Measurements from ENCODE around the gene SRP54. TPM values are rescaled to one million over a fixed set of nuclear protein-coding genes. Genes with fewer than 3 reads are reported as not detected.

Gene SRP54
- 56.3 TPM for total RNA-seq (2013)
- polyA plus RNA-seq (10 to 100 TPM; 24.9 to 33.6 (median 25.4) TPM), polyA minus RNA-seq (22.9 and 28.2 TPM in 2 replicates), total RNA-seq (46.3 to 81.8 (median 62.3) reads per million in 11 experiments)

DNA sequence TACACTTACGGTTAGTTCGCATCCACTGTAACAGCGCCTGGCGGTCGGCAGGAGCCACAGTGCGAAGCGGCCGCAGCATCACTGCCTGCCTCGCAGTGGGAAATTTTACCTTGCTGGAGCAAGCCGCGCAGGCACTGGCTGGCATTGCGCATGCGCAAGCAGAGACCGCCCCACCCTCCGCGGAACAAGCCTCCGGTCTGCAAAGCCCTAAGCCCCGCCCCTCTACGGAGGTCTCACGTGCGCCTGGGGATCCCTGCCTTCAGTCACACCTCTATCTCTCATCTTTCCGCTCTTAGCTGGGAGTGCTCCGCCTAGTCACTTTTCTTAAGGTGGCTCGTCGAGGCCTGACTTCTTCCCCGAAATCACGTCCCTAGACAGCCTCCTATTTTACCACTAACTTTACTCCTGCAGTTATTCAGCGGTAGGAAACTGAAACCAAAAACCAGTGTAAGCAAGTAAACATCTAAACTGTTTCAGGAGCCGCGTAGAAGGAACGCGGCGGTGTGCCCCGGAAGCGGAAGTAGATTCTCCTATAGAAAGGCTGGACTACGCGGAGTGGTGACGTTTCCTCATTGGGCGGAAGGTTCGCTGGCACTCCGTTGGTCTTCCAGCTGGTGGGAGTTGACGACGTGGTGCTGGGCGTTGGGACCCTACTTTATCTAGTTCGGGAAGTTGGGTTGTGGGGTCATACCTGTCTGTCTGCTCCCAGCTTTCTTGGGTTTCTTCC, at the start of gene SRP54:
Gene SRP54, plus strand, starts transcription at position 572 of the 727 bp plus-strand sequence. CDS start 13,718 bp downstream, outside the sequence.
- no peaks in the 10 kb centered on the region for H3K9me3 ChIP-seq (replicated peaks in 1 of 2; ENCODE audit: control insufficient read depth in 1 of 2, insufficient read depth in 1 of 2, low read length in 2 of 2)
- DNase-seq, result peak; percentile 99
- H3K79me2 ChIP-seq (ENCODE audit: insufficient read depth, low read length), result peaks cover 78% of the 10 kb centered on the region
- intact Hi-C loops (cut with micrococcal nuclease), result loop anchor here (2.0 to 10.0 kb wide), 7 partner anchors 62 to 432 kb away; partner anchors contain the start of genes FAM177A1 (in 2 of the 2), PPP2R3C (in 1 of the 2) and PRORP (in 1 of the 2)
- H3K4me2 ChIP-seq (replicated peaks; ENCODE audit: extremely low read depth, low read length, poor library complexity, severe bottlenecking), result peak within 1 kb of the TSS; percentile 87
- H3K4me3 Mint-ChIP-seq, result no peak within 1 kb of the TSS
- no peaks in the 10 kb centered on the region for H3K36me3 ChIP-seq (replicated peaks in 1 of 2; ENCODE audit: control insufficient read depth in 1 of 2, insufficient read depth in 2 of 2, low read length in 2 of 2)
- peak within 1 kb of the TSS; percentile 95 to 96 for H3K27ac ChIP-seq (ENCODE audit: low read depth in 1 of 2, low read length in 2 of 2)
- H4K20me1 ChIP-seq (ENCODE audit: insufficient read depth, low read length), result peaks cover 6% of the 10 kb centered on the region
- TF ChIP-seq, protein P1, sequence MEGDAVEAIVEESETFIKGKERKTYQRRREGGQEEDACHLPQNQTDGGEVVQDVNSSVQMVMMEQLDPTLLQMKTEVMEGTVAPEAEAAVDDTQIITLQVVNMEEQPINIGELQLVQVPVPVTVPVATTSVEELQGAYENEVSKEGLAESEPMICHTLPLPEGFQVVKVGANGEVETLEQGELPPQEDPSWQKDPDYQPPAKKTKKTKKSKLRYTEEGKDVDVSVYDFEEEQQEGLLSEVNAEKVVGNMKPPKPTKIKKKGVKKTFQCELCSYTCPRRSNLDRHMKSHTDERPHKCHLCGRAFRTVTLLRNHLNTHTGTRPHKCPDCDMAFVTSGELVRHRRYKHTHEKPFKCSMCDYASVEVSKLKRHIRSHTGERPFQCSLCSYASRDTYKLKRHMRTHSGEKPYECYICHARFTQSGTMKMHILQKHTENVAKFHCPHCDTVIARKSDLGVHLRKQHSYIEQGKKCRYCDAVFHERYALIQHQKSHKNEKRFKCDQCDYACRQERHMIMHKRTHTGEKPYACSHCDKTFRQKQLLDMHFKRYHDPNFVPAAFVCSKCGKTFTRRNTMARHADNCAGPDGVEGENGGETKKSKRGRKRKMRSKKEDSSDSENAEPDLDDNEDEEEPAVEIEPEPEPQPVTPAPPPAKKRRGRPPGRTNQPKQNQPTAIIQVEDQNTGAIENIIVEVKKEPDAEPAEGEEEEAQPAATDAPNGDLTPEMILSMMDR (IDR thresholded peaks at IDR 0.05), result no peak
- peak within 1 kb of the TSS; percentile 78 for H3K9ac ChIP-seq (ENCODE audit: insufficient read depth, low read length, poor library complexity, severe bottlenecking)
- under 1% methylated on average over 39 of the region's 45 CpGs for WGBS (ENCODE audit: insufficient coverage)
- H3K9me3 Mint-ChIP-seq, result no peaks in the 10 kb centered on the region
- H3K27ac Mint-ChIP-seq, result no peak within 1 kb of the TSS
- peaks cover 4% of the 10 kb centered on the region for H3K4me1 Mint-ChIP-seq
- peaks cover 29 to 39% of the 10 kb centered on the region in 2 donors for H3K4me1 ChIP-seq (ENCODE audit: control insufficient read depth in 1 of 2, insufficient read depth in 2 of 2, low read length in 2 of 2)
- H3K27me3 ChIP-seq (ENCODE audit: control insufficient read depth in 2 of 2, insufficient read depth in 2 of 2, low read length in 2 of 2), result no peaks in the 10 kb centered on the region
- H3K27me3 Mint-ChIP-seq (ENCODE audit: low read depth in 3 of 3), result peaks cover 0 to 2% (median 0%) of the 10 kb centered on the region in 3 donors
- peak within 1 kb of the TSS; percentile 61 to 90 (median 78) for H3K4me3 ChIP-seq (replicated peaks in 1 of 3; ENCODE audit: low read depth in 2 of 3, low read length in 3 of 3)
- peaks cover 6 to 25% of the 10 kb centered on the region in 2 donors for H3K36me3 Mint-ChIP-seq
- H2AFZ ChIP-seq (ENCODE audit: insufficient read depth, low read depth, low read length, poor library complexity, severe bottlenecking), result peak within 1 kb of the TSS; percentile 96

DNA sequence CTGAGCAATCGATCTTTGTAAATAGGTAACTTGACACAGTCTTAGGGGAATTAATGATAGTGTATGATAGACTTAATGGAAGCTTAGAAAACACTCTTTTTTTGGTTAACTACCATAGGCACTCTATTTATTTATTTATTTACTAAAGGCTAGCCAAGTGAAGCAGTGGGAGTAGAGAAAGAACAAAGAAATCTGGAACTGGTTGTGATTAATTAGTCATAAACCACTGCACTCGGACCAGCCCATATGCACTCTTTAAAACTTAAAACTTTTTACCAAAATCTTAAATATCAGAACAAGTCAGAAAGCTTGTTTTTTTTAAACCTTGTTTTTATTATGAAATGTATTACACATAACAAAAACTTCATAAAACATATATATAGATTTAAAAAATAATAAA, 49.5 kb upstream of the SRP54 start:
- no peak overlapping the region for H2AFZ ChIP-seq (ENCODE audit: insufficient read depth, low read depth, low read length, poor library complexity, severe bottlenecking)
- peaks cover 0 to 3% (median 0%) of the 10 kb centered on the region in 7 donors for H3K9me3 Mint-ChIP-seq
- H3K27me3 ChIP-seq (ENCODE audit: control insufficient read depth in 2 of 2, insufficient read depth in 2 of 2, low read length in 2 of 2), result no peaks in the 10 kb centered on the region
- H3K36me3 Mint-ChIP-seq, result no peaks in the 10 kb centered on the region
- H4K20me1 ChIP-seq (ENCODE audit: insufficient read depth, low read length), result no peaks in the 10 kb centered on the region
- no peaks in the 10 kb centered on the region for H3K27me3 Mint-ChIP-seq (ENCODE audit: low read depth in 3 of 3)
- H3K4me2 ChIP-seq (replicated peaks; ENCODE audit: extremely low read depth, low read length, poor library complexity, severe bottlenecking), result no peak overlapping the region
- TF ChIP-seq, protein P1 (IDR thresholded peaks at IDR 0.05), result no peak
- no peak overlapping the region for H3K4me3 Mint-ChIP-seq
- H3K36me3 ChIP-seq (replicated peaks in 1 of 2; ENCODE audit: control insufficient read depth in 1 of 2, insufficient read depth in 2 of 2, low read length in 2 of 2), result no peaks in the 10 kb centered on the region
- no peak for DNase-seq
- H3K27ac Mint-ChIP-seq, result no peak overlapping the region
- H3K9me3 ChIP-seq (replicated peaks in 1 of 2; ENCODE audit: control insufficient read depth in 1 of 2, insufficient read depth in 1 of 2, low read length in 2 of 2), result no peaks in the 10 kb centered on the region
- no peak overlapping the region for H3K4me3 ChIP-seq (replicated peaks in 1 of 3; ENCODE audit: low read depth in 2 of 3, low read length in 3 of 3)
- peaks cover 37% of the 10 kb centered on the region for H3K4me1 Mint-ChIP-seq
- no peaks in the 10 kb centered on the region for H3K79me2 ChIP-seq (ENCODE audit: insufficient read depth, low read length)
- no CpG with 5 or more reads among the region's 2 CpGs for WGBS (ENCODE audit: insufficient coverage)
- H3K4me1 ChIP-seq (ENCODE audit: control insufficient read depth in 1 of 2, insufficient read depth in 2 of 2, low read length in 2 of 2), result peaks cover 26 to 38% of the 10 kb centered on the region in 2 donors
- intact Hi-C loops (cut with micrococcal nuclease), result no loop called here
- no peak overlapping the region for H3K9ac ChIP-seq (ENCODE audit: insufficient read depth, low read length, poor library complexity, severe bottlenecking)
- no peak overlapping the region for H3K27ac ChIP-seq (ENCODE audit: low read depth in 1 of 2, low read length in 2 of 2)
